ENCODE results near the gene TJP3. TPM values are rescaled to one million over a fixed set of nuclear protein-coding genes. Genes with fewer than 3 reads are reported as not detected.

TJP3 gene
- total RNA-seq, 3 donors from 2014 or later (not counting 1 experiment from before 2014, with no cell fraction given) = 1.1 to 2.9 (median 1.3) TPM

GRCh38 chr19:3788996-3789778 is 81.0 kb downstream of the TJP3 start:
- H3K4me1 Mint-ChIP-seq = peaks cover 41 to 57% of the 10 kb centered on the region in 2 donors
- peak overlapping the region; percentile 15 for H3K4me3 ChIP-seq (ENCODE audit: low read length)
- peak overlapping the region; percentile 88 for H3K4me3 Mint-ChIP-seq
- peaks cover 2% of the 10 kb centered on the region for H3K36me3 ChIP-seq (ENCODE audit: control insufficient read depth, insufficient read depth, low read length)
- peak overlapping the region; percentile 92 to 96 for H3K27ac Mint-ChIP-seq
- peak overlapping the region; percentile 84 for H3K27ac ChIP-seq (ENCODE audit: low read length)
- H3K4me1 ChIP-seq (ENCODE audit: control insufficient read depth, insufficient read depth, low read length) = peaks cover 80% of the 10 kb centered on the region
- peaks cover 0 to 3% of the 10 kb centered on the region in 2 donors for H3K9me3 Mint-ChIP-seq
- H3K36me3 Mint-ChIP-seq = no peaks in the 10 kb centered on the region
- TF ChIP-seq, protein P1, sequence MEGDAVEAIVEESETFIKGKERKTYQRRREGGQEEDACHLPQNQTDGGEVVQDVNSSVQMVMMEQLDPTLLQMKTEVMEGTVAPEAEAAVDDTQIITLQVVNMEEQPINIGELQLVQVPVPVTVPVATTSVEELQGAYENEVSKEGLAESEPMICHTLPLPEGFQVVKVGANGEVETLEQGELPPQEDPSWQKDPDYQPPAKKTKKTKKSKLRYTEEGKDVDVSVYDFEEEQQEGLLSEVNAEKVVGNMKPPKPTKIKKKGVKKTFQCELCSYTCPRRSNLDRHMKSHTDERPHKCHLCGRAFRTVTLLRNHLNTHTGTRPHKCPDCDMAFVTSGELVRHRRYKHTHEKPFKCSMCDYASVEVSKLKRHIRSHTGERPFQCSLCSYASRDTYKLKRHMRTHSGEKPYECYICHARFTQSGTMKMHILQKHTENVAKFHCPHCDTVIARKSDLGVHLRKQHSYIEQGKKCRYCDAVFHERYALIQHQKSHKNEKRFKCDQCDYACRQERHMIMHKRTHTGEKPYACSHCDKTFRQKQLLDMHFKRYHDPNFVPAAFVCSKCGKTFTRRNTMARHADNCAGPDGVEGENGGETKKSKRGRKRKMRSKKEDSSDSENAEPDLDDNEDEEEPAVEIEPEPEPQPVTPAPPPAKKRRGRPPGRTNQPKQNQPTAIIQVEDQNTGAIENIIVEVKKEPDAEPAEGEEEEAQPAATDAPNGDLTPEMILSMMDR (IDR thresholded peaks at IDR 0.05) = no peak
- intact Hi-C loops (cut with micrococcal nuclease) = loop anchor here (1.0 to 10.0 kb wide), 4 partner anchors 9 to 316 kb away; partner anchors contain the start of gene EEF2
- no peaks in the 10 kb centered on the region for H3K27me3 Mint-ChIP-seq (ENCODE audit: low read depth in 2 of 2)
- H3K27me3 ChIP-seq (ENCODE audit: control insufficient read depth, insufficient read depth, low read length) = no peaks in the 10 kb centered on the region
- peaks cover 3% of the 10 kb centered on the region for H3K9me3 ChIP-seq (ENCODE audit: control insufficient read depth, insufficient read depth, low read length)
- DNase-seq (peak; percentile 70 to 77), ATAC-seq (peak; percentile 67 to 82 (median 77))
- WGBS (ENCODE audit: insufficient coverage) = 16% methylated on average over 15 of the region's 16 CpGs

DNA sequence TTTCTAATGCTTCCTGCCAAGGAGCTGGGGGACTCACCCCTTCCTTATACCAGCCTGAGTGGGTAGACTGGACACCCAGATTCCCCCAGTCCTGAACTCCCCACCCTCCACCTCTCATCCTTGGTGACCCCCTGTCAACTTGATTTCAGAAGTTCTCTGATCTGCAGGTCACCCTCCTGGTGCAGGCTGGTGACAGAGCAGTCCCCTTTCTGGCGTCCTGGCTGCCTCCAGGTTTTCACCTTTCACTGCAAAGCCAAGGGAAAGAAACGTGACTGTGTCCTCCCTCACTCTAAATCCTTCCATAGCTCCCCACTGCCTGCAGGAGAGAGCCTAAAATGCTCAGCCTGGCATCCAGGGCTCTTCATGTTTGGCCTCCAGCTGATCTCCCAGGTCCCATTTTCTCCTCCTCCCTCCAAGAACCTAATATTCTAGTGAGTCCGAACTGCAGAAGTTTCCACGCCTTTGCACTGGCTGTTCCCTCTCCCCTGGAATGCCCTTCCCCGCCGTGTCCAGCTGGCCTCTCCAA is 82.1 kb downstream of the TJP3 start:
- Histone ChIP-seq H3K27me3 (ENCODE audit: control insufficient read depth, insufficient read depth, low read length) (no peaks in the 10 kb centered on the region), H3K27ac (ENCODE audit: low read length) (peak overlapping the region; percentile 84), H3K36me3 (ENCODE audit: control insufficient read depth, insufficient read depth, low read length) (no peaks in the 10 kb centered on the region), H3K4me1 (ENCODE audit: control insufficient read depth, insufficient read depth, low read length) (peaks cover 72% of the 10 kb centered on the region), H3K4me3 (ENCODE audit: low read length) (no peak overlapping the region), H3K9me3 (ENCODE audit: control insufficient read depth, insufficient read depth, low read length) (peaks cover 3% of the 10 kb centered on the region)
- H3K36me3 Mint-ChIP-seq = no peaks in the 10 kb centered on the region
- H3K4me1 Mint-ChIP-seq = peaks cover 42 to 55% of the 10 kb centered on the region in 2 donors
- peak overlapping the region; percentile 88 for H3K4me3 Mint-ChIP-seq
- intact Hi-C loops (cut with micrococcal nuclease) = no loop called here
- TF ChIP-seq, protein P1 (IDR thresholded peaks at IDR 0.05) = no peak
- ATAC-seq = no peak
- WGBS (ENCODE audit: insufficient coverage) = 86% methylated on average over 6 of the region's 6 CpGs
- H3K27me3 Mint-ChIP-seq (ENCODE audit: low read depth in 2 of 2) = no peaks in the 10 kb centered on the region
- no peak for DNase-seq
- H3K27ac Mint-ChIP-seq = peak overlapping the region; percentile 92 to 96
- H3K9me3 Mint-ChIP-seq = peaks cover 0 to 3% of the 10 kb centered on the region in 2 donors

DNA sequence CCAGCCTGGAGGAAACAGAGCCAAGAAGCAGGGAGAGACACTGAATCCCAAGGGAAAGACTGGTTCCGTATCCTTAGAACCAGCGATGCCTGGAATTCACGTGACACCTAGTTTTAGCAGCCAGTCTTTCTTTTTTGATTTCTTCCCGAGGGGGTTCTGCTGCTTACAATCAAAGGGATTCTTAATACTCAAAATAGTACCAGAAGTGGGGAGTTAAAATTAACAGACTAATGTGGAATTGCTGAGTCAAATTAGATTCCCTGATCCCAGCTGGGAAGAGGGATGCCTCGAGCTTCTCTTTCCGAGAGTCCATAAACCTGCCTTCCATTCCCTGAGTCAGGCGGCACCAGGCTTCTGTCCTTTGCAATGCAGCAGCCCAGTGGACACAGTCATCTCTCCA is 82.8 kb downstream of the TJP3 start:
- Mint-ChIP-seq H3K36me3 (no peaks in the 10 kb centered on the region), H3K27me3 (ENCODE audit: low read depth in 2 of 2) (no peaks in the 10 kb centered on the region), H3K4me3 (peak overlapping the region; percentile 88), H3K4me1 (peaks cover 42 to 55% of the 10 kb centered on the region in 2 donors), H3K27ac (peak overlapping the region; percentile 92 to 96), H3K9me3 (peaks cover 0 to 3% of the 10 kb centered on the region in 2 donors)
- DNase-seq (no peak), ATAC-seq (no peak)
- WGBS (ENCODE audit: insufficient coverage) = 93% methylated on average over 7 of the region's 7 CpGs
- intact Hi-C loops (cut with micrococcal nuclease) = no loop called here
- Histone ChIP-seq H3K4me1 (ENCODE audit: control insufficient read depth, insufficient read depth, low read length) (peaks cover 69% of the 10 kb centered on the region), H3K36me3 (ENCODE audit: control insufficient read depth, insufficient read depth, low read length) (no peaks in the 10 kb centered on the region), H3K4me3 (ENCODE audit: low read length) (no peak overlapping the region), H3K27me3 (ENCODE audit: control insufficient read depth, insufficient read depth, low read length) (no peaks in the 10 kb centered on the region), H3K9me3 (ENCODE audit: control insufficient read depth, insufficient read depth, low read length) (peaks cover 3% of the 10 kb centered on the region), H3K27ac (ENCODE audit: low read length) (peak overlapping the region; percentile 84)
- TF ChIP-seq, protein P1 (IDR thresholded peaks at IDR 0.05) = no peak
